H9 (cell line): ENCODE measurements around the gene ANGPTL4. TPM values are rescaled to one million over a fixed set of nuclear protein-coding genes. Genes with fewer than 3 reads are reported as not detected.

Source experiments
- DNase-seq: peaks from one replicate; pipeline ENCODE4 v3.0.0-alpha.2; 2017
- H2AFZ ChIP-seq: one replicate; pipeline ENCODE4 v1.6.1; 2013; ENCODE audit warnings: mild to moderate bottlenecking, low read length, control low read depth, moderate library complexity
- H2AK5ac ChIP-seq: 2 replicates; pipeline ENCODE4 v1.6.1; 2013; ENCODE audit warnings: low read length, control low read depth, mixed read lengths; ENCODE audit not compliant: insufficient read length
- H2BK120ac ChIP-seq: one replicate; pipeline ENCODE4 v1.6.1; 2013; ENCODE audit warnings: low read depth, mild to moderate bottlenecking, low read length, control low read depth, inconsistent platforms; ENCODE audit not compliant: poor library complexity, severe bottlenecking
- H2BK12ac ChIP-seq: 2 replicates; pipeline ENCODE4 v1.6.1; 2013; ENCODE audit warnings: low read length, control low read depth, mixed read lengths, low read depth; ENCODE audit not compliant: insufficient read length
- H2BK15ac ChIP-seq: 2 replicates; pipeline ENCODE4 v1.6.1; 2013; ENCODE audit warnings: low read depth, low read length, control low read depth
- H2BK20ac ChIP-seq: one replicate; pipeline ENCODE4 v1.6.1; 2013; ENCODE audit warnings: low read depth, mild to moderate bottlenecking, low read length, control low read depth, inconsistent platforms; ENCODE audit not compliant: poor library complexity, severe bottlenecking
- H2BK5ac ChIP-seq: 2 replicates; pipeline ENCODE4 v1.6.1; 2013; ENCODE audit warnings: low read length, control low read depth, mixed read lengths; ENCODE audit not compliant: insufficient read length
- H3K14ac ChIP-seq: 2 replicates; pipeline ENCODE4 v1.6.1; 2013; ENCODE audit warnings: low read length, control low read depth; ENCODE audit not compliant: insufficient read depth
- H3K18ac ChIP-seq: 2 replicates; pipeline ENCODE4 v1.6.1; 2013; ENCODE audit warnings: low read depth, mild to moderate bottlenecking, mixed read lengths, low read length, control low read depth; ENCODE audit not compliant: insufficient read length
- H3K23ac ChIP-seq: 2 replicates; pipeline ENCODE4 v1.6.1; 2013; ENCODE audit warnings: low read length, control low read depth, mixed read lengths, low read depth; ENCODE audit not compliant: insufficient read length
- H3K23me2 ChIP-seq: 2 replicates; pipeline ENCODE4 v1.6.1; 2013; ENCODE audit warnings: low read depth, mild to moderate bottlenecking, mixed read lengths, low read length, control low read depth; ENCODE audit not compliant: insufficient read length, poor library complexity, severe bottlenecking
- H3K27ac ChIP-seq: 2 replicates; pipeline ENCODE4 v1.5.1; 2013; ENCODE audit warnings: low read length, control low read depth, mixed read lengths, low read depth; ENCODE audit not compliant: insufficient read length
- H3K27me3 ChIP-seq: 2 replicates; pipeline ENCODE4 v1.6.1; 2013; ENCODE audit warnings: low read length, control low read depth, inconsistent platforms; ENCODE audit not compliant: insufficient read depth
- H3K4ac ChIP-seq: 2 replicates; pipeline ENCODE4 v1.6.1; 2013; ENCODE audit warnings: low read depth, mild to moderate bottlenecking, control low read depth, inconsistent platforms, low read length, moderate library complexity
- H3K4me1 ChIP-seq: 2 replicates; pipeline ENCODE4 v1.6.1; 2013; ENCODE audit warnings: low read length, control low read depth, inconsistent platforms; ENCODE audit not compliant: insufficient read depth
- H3K4me2 ChIP-seq: 2 replicates; pipeline ENCODE4 v1.6.1; 2013; ENCODE audit warnings: low read length, control low read depth, mixed read lengths; ENCODE audit not compliant: insufficient read length, insufficient read depth
- H3K56ac ChIP-seq: 2 replicates; pipeline ENCODE4 v1.6.1; 2013; ENCODE audit warnings: low read depth, mild to moderate bottlenecking, mixed read lengths, low read length, control low read depth; ENCODE audit not compliant: insufficient read length
- H3K79me1 ChIP-seq: 2 replicates; pipeline ENCODE4 v1.6.1; 2013; ENCODE audit warnings: low read depth, mild to moderate bottlenecking, moderate library complexity, low read length, control low read depth, inconsistent platforms; ENCODE audit not compliant: insufficient read depth, poor library complexity, severe bottlenecking
- H3K79me2 ChIP-seq: 2 replicates; pipeline ENCODE4 v1.6.1; 2013; ENCODE audit warnings: low read length, control low read depth, inconsistent platforms; ENCODE audit not compliant: insufficient read depth
- H3K9ac ChIP-seq: 2 replicates; pipeline ENCODE4 v1.6.1; 2013; ENCODE audit warnings: low read length, control low read depth, mixed read lengths; ENCODE audit not compliant: insufficient read length; ENCODE audit errors: extremely low read depth
- H3K9me3 ChIP-seq: one replicate; pipeline ENCODE4 v1.6.1; 2013; ENCODE audit warnings: low read depth, low read length, inconsistent platforms; ENCODE audit not compliant: control insufficient read depth
- H3T11ph ChIP-seq: one replicate; pipeline ENCODE4 v1.6.1; 2013; ENCODE audit warnings: mild to moderate bottlenecking, low read length, control low read depth, inconsistent platforms
- H4K20me1 ChIP-seq: one replicate; pipeline ENCODE4 v1.6.1; 2013; ENCODE audit not compliant: control insufficient read depth, insufficient read length, insufficient read depth
- H4K5ac ChIP-seq: 2 replicates; pipeline ENCODE4 v1.6.1; 2013; ENCODE audit warnings: low read depth, mild to moderate bottlenecking, mixed read lengths, low read length, control low read depth; ENCODE audit not compliant: insufficient read length
- H4K8ac ChIP-seq: replicated peaks from 2 replicates; pipeline ENCODE4 v1.6.1; 2013; ENCODE audit warnings: low read length, control low read depth, mixed read lengths, low read depth; ENCODE audit not compliant: insufficient read length
- H4K91ac ChIP-seq: 2 replicates; pipeline ENCODE4 v1.6.1; 2013; ENCODE audit warnings: low read depth, mild to moderate bottlenecking, moderate library complexity, mixed read lengths, low read length, control low read depth; ENCODE audit not compliant: insufficient read length
- H3K27ac Mint-ChIP-seq, 3 experiments: 2 replicates in 2 of 3; 3 replicates in 1 of 3; pipeline ENCODE4 v1.8.0; 2020 to 2021; ENCODE audit warnings: mixed read lengths in 3 of 3, mild to moderate bottlenecking in 1 of 3, moderate library complexity in 1 of 3
- H3K27me3 Mint-ChIP-seq: 2 replicates; pipeline ENCODE4 v1.8.0; 2021; ENCODE audit warnings: low read depth, mild to moderate bottlenecking, moderate library complexity, mixed read lengths
- H3K36me3 Mint-ChIP-seq, 3 experiments: 2 replicates in 2 of 3; 3 replicates in 1 of 3; pipeline ENCODE4 v1.8.0; 2020 to 2021; ENCODE audit warnings: low read depth in 3 of 3, mixed read lengths in 3 of 3; ENCODE audit not compliant: insufficient read depth in 1 of 3
- H3K4me1 Mint-ChIP-seq, 2 experiments: 2 replicates each; pipeline ENCODE4 v1.8.0; 2020; ENCODE audit warnings: mixed read lengths in 2 of 2
- H3K4me3 Mint-ChIP-seq, 2 experiments: 2 replicates in 1 of 2; 3 replicates in 1 of 2; pipeline ENCODE4 v1.8.0; 2020 to 2021; ENCODE audit warnings: mild to moderate bottlenecking in 2 of 2, mixed read lengths in 2 of 2, moderate library complexity in 1 of 2
- H3K9me3 Mint-ChIP-seq, 2 experiments: 2 replicates in 1 of 2; 3 replicates in 1 of 2; pipeline ENCODE4 v1.8.0; 2020; ENCODE audit warnings: mild to moderate bottlenecking in 2 of 2, mixed read lengths in 2 of 2, moderate library complexity in 1 of 2
- CTCF ChIP-seq: fragments of 200-600 bp; sonication (generic); conservative IDR thresholded peaks from 3 replicates; pipeline ENCODE4 v1.8.0; 2021; ENCODE audit warnings: antibody characterized with exemption, mild to moderate bottlenecking
- WGBS: extraction: QIAGEN DNeasy Blood & Tissue Kit; methylation state at CpG from one replicate; pipeline ENCODE4 v1.1.7; 2013; ENCODE audit warnings: missing lambda C conversion rate, low lambda C conversion rate, mixed read lengths; ENCODE audit not compliant: insufficient read length; ENCODE audit errors: extremely low coverage; 5-methylcytosine and 5-hydroxymethylcytosine counted together
- total RNA-seq: library from RNA; stranded (reverse); gene quantifications from 2 replicates; pipeline ENCODE4 v1.2.1, GENCODE V29; 2021

Gene ANGPTL4
- total RNA-seq, 1 experiment from 2014 or later, result 1.9 TPM

GRCh38 chr19:8338835-8339234 lies 25.1 kb upstream of the ANGPTL4 start:
- no peak for TF ChIP-seq CTCF
- H3K9me3 Mint-ChIP-seq, result no peaks in the 10 kb centered on the region

More at GRCh38 chr19:8338835-8339234, 25.1 kb upstream of the ANGPTL4 start:
- peaks cover 14 to 17% of the 10 kb centered on the region in 2 experiments for H3K4me1 Mint-ChIP-seq
- no peak overlapping the region for H3K27ac ChIP-seq
- peak; percentile 43 for DNase-seq
- H3K9ac ChIP-seq, result no peak overlapping the region
- no peak overlapping the region for H2BK15ac ChIP-seq
- H3K9me3 ChIP-seq, result no peaks in the 10 kb centered on the region
- H2AK5ac ChIP-seq, result no peak overlapping the region
- no CpG with 5 or more reads among the region's 6 CpGs for whole genome bisulfite sequencing
- no peak overlapping the region for H4K91ac ChIP-seq
- H3T11ph ChIP-seq, result no peak overlapping the region
- H2BK5ac ChIP-seq, result no peak overlapping the region
- no peaks in the 10 kb centered on the region for H4K20me1 ChIP-seq
- H2BK120ac ChIP-seq, result no peak overlapping the region
- H2BK12ac ChIP-seq, result no peak overlapping the region
- H3K4me1 ChIP-seq, result no peaks in the 10 kb centered on the region; the same call in 1 of the 2 replicates
- peaks cover 9% of the 10 kb centered on the region; the same call in 1 of the 2 replicates for H3K27me3 ChIP-seq
- no peaks in the 10 kb centered on the region for H3K79me1 ChIP-seq
- H3K23me2 ChIP-seq, result peaks cover 6% of the 10 kb centered on the region
- no peak overlapping the region for H3K23ac ChIP-seq
- H3K18ac ChIP-seq, result no peak overlapping the region
- no peak overlapping the region for H4K5ac ChIP-seq
- H3K79me2 ChIP-seq, result no peaks in the 10 kb centered on the region
- H3K36me3 Mint-ChIP-seq, result peaks cover 0 to 2% (median 0%) of the 10 kb centered on the region in 3 experiments; a peak in 2 of 7 replicates
- no peak overlapping the region; a peak in 1 of 5 replicates for H3K4me3 Mint-ChIP-seq
- H3K4ac ChIP-seq, result no peak overlapping the region
- H4K8ac ChIP-seq, result no peak overlapping the region
- peaks cover 46% of the 10 kb centered on the region for H3K27me3 Mint-ChIP-seq
- H3K56ac ChIP-seq, result no peak overlapping the region
- no peak overlapping the region for H2BK20ac ChIP-seq
- no peak overlapping the region for H3K27ac Mint-ChIP-seq
- H2AFZ ChIP-seq, result no peak overlapping the region
- H3K14ac ChIP-seq, result no peak overlapping the region
- no peak overlapping the region for H3K4me2 ChIP-seq
